GM12875 (cell line): ENCODE data around the gene HEPHL1.

ENCODE experiments used
- H3K4me3 ChIP-seq: one replicate; pipeline ENCODE4 v1.5.1; 2011; ENCODE audit warnings: low read depth, low read length, control low read depth
- CTCF ChIP-seq: IDR thresholded peaks from 2 replicates; pipeline ENCODE4 v1.5.1; 2011; ENCODE audit warnings: low read depth, mild to moderate bottlenecking, control low read depth, inconsistent platforms, low read length, moderate library complexity, borderline replicate concordance; ENCODE audit not compliant: insufficient read depth

Gene HEPHL1

GRCh38 chr11:94142308-94143281 lies 121.4 kb downstream of the HEPHL1 start:
- no peak for TF ChIP-seq CTCF
- H3K4me3 ChIP-seq = no peak overlapping the region

GRCh38 chr11:94144216-94144615 lies 123.1 kb downstream of the HEPHL1 start:
- H3K4me3 ChIP-seq = no peak overlapping the region
- TF ChIP-seq CTCF = no peak

- no peak for TF ChIP-seq CTCF
Measured at GRCh38 chr11:94144664-94145063, 123.5 kb downstream of the HEPHL1 start.

GRCh38 chr11:94145431-94145830 lies 124.3 kb downstream of the HEPHL1 start:
- no peak for TF ChIP-seq CTCF
- no peak overlapping the region for H3K4me3 ChIP-seq

More at GRCh38 chr11:94144664-94145063, 123.5 kb downstream of the HEPHL1 start:
- H3K4me3 ChIP-seq = no peak overlapping the region

- no peak overlapping the region for H3K4me3 ChIP-seq
- TF ChIP-seq CTCF = no peak
Measured at GRCh38 chr11:94145916-94146315, 124.8 kb downstream of the HEPHL1 start.

GRCh38 chr11:94147433-94147845 lies 126.3 kb downstream of the HEPHL1 start:
- TF ChIP-seq CTCF = no peak
- H3K4me3 ChIP-seq = no peak overlapping the region

- TF ChIP-seq CTCF = no peak
- H3K4me3 ChIP-seq = no peak overlapping the region
Measured at GRCh38 chr11:94148189-94148588, 127.0 kb downstream of the HEPHL1 start.
